Stimulated activated naive CD8-positive, alpha-beta T cell treated with anti-CD3 and anti-CD28 coated beads, Interleukin-15, Interleukin-2, amounts not matched to agents 100 U/mL and 50 U/mL, for 24 hours (primary cell): ENCODE results near the gene TSPAN17.

Experiments used
- ATAC-seq: fragments of 150-1000 bp; cut with Tn5 transposase; one replicate; pipeline ENCODE4 v1.10.0; 2021
- DNase-seq: peaks from one replicate; pipeline ENCODE4 v3.0.0; 2021

Gene TSPAN17

GRCh38 chr5:176621661-176622079, 25.6 kb upstream of the TSPAN17 start:
- ATAC-seq: no peak
- no peak for DNase-seq

- ATAC-seq (no peak), DNase-seq (no peak)
These were observed 23.1 kb upstream of the TSPAN17 start for GRCh38 chr5:176624142-176624541.

DNA sequence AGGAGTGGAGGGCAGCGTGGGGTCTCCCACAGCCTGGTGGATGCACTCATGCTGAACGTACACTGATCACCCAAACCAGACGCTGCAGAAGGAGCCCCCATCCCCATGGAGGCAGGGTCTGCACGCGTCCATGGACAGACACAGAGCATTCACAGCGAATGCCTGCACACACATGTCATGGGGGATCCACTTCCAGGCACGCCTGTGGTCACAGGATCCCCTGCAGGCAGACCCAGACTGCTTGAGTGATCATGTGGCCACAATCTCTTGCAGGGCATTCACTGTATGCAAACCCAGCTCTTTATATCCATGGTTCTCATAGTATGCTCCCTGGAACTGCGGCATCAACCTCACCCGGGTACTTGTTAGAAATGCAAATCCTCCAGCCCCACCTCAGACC, 22.3 kb upstream of the TSPAN17 start:
- no peak for DNase-seq
- ATAC-seq: no peak

DNA sequence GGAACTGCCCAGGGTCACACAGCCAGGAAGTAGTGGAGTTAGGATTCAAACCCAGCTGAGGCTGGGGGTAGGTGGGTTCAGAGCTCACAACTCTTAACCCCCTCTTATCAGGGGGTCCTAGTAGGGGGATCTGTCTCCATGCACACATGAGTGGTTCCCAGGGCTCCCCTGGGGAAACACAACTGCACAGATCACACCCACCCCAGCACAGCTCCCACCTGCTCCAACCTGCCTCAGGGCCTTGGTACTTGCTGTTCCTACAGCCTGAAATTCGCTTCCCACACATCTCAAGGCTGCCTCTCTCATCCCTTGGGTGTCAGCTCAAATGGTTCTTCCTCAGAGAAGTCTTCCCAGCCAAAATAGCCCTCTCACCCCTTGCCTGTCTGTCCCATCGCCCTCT, 21.8 kb upstream of the TSPAN17 start:
- DNase-seq (no peak), ATAC-seq (no peak)

DNA sequence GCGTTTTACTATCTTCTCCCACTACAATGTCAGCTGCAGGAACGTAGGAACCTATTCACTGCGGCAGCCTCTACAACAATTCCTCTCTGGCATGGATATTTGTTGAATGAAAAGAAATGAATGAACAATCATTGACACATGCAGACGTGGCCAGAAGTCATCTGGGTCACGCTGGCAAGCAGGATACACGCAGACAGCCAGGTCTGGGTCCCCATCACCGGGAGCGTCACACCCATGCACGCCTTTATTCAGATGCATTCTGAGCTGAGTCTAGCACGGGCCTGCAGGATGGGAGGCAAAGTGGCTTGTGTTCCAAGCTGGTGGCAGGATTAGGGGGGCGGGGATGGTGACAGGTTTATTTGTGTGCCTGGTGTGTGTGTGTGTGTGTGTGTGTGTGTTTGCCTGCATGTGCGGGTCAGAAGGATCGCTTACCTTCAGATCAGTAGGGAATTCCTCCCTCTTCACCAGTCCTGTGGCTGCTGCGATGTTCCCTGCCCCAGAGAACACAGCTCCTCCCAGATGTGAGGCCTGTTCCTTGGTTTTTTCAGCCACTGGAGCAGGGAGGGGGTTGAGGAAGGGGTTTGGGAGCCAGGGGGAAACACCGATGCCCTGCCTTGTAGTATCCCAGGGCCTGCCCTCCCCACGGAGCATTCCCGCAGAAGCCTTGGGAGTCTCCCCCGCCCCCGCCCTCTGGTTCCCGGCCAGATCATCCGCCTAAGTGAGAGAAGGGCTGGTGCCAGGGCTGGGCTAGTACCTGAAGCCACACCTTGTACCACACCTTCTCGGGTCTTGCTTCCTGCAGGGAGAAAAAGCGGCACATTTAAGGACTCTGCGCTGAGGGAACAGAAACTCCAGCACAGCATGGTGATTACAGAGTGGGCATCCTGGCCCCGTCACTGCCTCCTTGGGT, 21.1 kb upstream of the TSPAN17 start:
- DNase-seq (no peak), ATAC-seq (no peak)

DNA sequence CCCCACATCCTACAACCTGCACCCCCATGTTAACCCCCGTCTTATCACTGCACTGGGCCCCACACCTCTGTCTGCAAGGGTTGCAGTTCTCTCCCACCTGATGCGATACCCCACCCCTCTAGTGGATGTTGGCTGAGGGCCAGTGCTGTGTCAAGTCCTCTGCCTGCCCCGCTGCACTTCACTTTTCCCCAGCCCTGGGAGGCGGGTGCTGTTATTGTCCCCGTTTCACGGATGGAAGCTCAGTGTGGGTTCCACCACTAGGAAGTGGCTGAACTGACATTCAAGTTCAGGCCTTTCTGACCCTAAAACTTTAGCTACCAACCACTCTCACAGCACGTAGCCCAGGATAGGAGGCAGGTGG, 20.4 kb upstream of the TSPAN17 start:
- no peak for ATAC-seq
- DNase-seq: no peak

- ATAC-seq (no peak), DNase-seq (no peak)
These were observed 19.7 kb upstream of the TSPAN17 start for GRCh38 chr5:176627582-176627981.

DNA sequence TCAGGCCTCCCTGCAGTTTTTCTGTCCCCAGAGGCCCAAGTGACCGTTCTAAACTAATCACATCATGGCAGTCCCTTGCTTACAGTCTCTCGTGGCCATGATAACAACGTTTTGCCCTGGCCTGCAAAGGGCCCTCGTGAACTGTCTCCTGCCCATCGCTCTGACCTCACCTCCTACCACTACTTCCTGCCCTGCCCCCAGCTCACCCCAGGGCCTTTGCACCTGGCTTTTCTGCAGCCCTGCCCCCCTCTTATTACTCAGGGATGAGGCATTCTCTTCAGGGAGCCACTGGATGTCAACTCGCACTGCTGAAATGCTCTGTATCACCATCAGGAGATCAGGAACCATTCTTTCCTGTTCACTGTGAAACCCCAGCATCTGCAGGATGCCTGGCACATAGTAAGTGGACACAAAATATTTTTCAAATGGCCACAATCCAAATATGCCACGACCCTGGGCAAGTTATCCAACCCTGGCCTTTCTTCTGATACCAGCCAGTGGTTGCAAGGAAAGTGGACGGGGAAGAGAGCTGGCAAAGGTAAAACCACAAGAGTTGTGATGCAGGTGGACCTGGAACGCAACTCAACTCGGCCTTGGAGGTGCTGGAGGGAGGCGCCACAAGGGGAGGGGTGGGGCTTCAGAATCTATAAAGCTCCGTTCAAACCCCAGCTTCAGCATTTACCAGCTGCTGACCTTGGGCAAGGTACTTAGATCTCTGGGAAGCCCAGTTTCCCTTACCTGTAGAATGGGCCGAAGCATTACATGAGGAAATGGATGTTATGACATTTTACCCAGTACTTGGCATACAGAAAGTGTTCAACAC, 18.7 kb upstream of the TSPAN17 start:
- DNase-seq (no peak), ATAC-seq (no peak)

GRCh38 chr5:176629317-176629852, 17.9 kb upstream of the TSPAN17 start:
- no peak for DNase-seq
- no peak for ATAC-seq

GRCh38 chr5:176629853-176630680, 17.2 kb upstream of the TSPAN17 start, which contains the start of the genes EIF4E1B and SNCB:
Gene EIF4E1B (plus strand): TSS chr5:176630675. CDS start chr5:176642788, 12,113 bp downstream.
Gene SNCB (minus strand): TSS chr5:176630534. CDS start chr5:176629654, 880 bp downstream.
- ATAC-seq: peak; percentile 87
- peak; percentile 69 for DNase-seq

GRCh38 chr5:176630681-176631222, 16.5 kb upstream of the TSPAN17 start:
- no peak for DNase-seq
- ATAC-seq: no peak

DNA sequence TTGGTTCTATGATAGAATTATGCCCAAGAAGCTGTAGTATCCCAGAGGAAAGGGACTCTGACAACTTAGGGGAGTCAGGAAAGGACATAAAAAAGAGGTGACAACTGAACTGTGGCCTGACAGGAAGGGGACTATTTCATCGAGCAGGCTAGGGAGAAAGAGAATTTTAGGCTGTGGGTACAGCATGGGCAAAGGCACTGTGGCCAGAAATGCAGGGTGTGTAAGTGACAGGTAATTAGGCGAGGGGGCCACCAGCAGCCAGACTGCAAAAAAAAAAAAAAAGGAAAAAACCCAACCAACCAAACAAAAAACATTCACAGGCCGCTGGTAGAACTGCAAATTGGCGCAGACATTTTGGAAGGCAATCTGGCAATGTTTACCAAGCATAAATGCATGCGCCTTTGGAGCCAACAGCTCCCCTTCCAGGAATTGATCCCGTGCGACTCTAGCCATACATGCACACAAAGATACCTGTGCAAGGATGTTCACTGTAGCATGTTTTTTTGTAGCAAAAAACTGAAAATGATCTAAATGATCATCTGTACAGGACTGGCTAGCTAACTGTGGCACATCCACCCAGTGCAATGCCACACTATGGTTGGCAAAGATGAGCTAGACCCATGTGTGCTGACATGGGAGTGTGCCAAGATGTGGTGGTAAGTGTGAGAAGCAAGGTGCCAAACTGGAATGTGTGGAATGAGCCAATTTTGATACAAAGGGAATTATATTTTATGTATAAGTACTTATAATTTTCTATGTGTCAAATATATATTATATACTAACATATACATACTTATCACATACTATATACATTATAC, 15.7 kb upstream of the TSPAN17 start:
- ATAC-seq (no peak), DNase-seq (no peak)

DNA sequence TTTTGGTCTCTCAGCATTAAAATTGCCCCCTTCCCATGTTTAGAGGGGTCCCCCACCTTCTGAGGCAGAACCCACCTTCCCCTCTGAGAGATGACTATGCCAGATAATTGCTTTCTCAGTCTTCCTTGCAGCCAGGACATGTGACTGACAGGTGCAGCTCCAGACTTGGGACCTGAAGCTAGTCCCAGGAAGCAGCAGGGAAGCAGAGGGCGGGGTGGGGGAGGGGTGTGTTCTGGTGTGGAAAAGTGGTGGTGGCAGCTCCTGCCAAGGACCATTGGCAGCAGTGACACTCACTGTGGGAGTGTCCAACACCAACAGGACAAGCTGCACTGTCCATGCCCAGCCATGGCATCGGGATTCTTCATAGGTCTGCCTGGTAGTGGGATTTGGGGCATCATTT, 14.5 kb upstream of the TSPAN17 start:
- no peak for DNase-seq
- ATAC-seq: no peak

- ATAC-seq (no peak), DNase-seq (no peak)
These were observed 13.7 kb upstream of the TSPAN17 start for GRCh38 chr5:176633598-176633997.

DNA sequence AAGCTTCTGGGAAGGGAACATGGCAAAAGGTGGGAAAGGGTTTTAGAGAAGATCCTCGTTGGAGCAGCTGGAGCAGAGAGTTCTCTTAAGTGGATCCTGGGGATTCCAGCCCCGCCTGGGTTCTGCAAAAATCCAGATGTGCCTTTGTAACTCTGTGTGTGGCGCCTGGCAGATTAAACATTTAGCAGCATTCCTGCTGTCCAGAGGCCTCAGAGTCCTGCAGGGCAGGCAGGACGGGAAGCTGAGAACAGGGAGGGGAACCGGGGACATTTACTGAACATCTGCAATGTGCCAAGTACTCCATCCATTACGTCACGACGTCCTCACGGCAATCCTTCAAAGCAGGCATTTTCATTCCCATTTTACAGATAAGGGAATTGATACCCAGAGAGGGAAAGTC, 10.9 kb upstream of the TSPAN17 start:
- no peak for DNase-seq
- ATAC-seq: no peak

GRCh38 chr5:176637556-176637955, 9.7 kb upstream of the TSPAN17 start:
- DNase-seq: no peak
- no peak for ATAC-seq

- no peak for ATAC-seq
- no peak for DNase-seq
These were observed 8.8 kb upstream of the TSPAN17 start for GRCh38 chr5:176638437-176638836.

- no peak for ATAC-seq
- DNase-seq: no peak
These were observed 8.1 kb upstream of the TSPAN17 start for GRCh38 chr5:176639208-176639607.

DNA sequence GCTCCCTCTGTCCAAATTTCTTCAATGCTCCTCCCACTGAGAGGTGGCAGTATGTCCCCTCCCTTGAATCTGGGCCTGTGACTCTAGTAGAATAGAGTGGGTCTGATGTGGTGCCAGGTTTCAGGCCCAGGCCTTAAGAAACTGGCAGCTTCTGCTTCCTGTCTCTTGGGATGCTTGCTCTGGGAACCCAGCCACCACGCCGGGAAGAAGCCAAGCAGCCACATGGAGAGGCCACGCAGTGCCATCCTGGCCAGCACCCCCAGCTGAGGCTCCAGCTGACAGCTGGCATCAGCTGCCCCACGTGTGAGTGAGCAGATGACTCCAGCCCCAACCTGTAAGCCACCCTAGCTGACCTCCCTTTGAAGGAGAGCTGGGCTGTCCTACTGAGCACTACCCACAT, 7.3 kb upstream of the TSPAN17 start:
- ATAC-seq: no peak
- no peak for DNase-seq

- DNase-seq (no peak), ATAC-seq (no peak)
These were observed 6.7 kb upstream of the TSPAN17 start for GRCh38 chr5:176640616-176641015.
